HepG2 (cell line): Measurements from ENCODE around the gene INF2. TPM values are rescaled to one million over a fixed set of nuclear protein-coding genes. Genes with fewer than 3 reads are reported as not detected.

Source experiments
- CEBPB ChIP-seq: IDR thresholded peaks from 2 replicates; pipeline ENCODE4 v1.6.1; 2011; ENCODE audit warnings: low read depth, low read length, improper control_type of control experiment, borderline replicate concordance
- JUND ChIP-seq: sonication (generic); formaldehyde crosslinking; IDR thresholded peaks from 2 replicates; pipeline ENCODE4 v1.8.0; 2022; ENCODE audit warnings: mild to moderate bottlenecking, missing genetic modification reagents
- MAZ ChIP-seq, 2 experiments: sonication (generic) in 1 of 2; formaldehyde crosslinking in 1 of 2; IDR thresholded peaks; 2 replicates each; pipeline versions ENCODE4 v1.5.0 to v1.6.1; 2012 to 2020; ENCODE audit warnings: low read depth in 2 of 2, mild to moderate bottlenecking in 2 of 2, borderline replicate concordance in 1 of 2, improper control_type of control experiment in 1 of 2, low read length in 1 of 2, missing genetic modification reagents in 1 of 2, moderate library complexity in 1 of 2
- NR2F2 ChIP-seq: IDR thresholded peaks from 2 replicates; pipeline ENCODE4 v1.6.1; 2012; ENCODE audit warnings: low read depth, inconsistent platforms, borderline replicate concordance
- PHF5A ChIP-seq: IDR thresholded peaks from one replicate; pipeline ENCODE4 v1.6.1; 2018; ENCODE audit warnings: low read depth, missing genetic modification reagents; ENCODE audit not compliant: unreplicated experiment
- REXO4 ChIP-seq: sonication (generic); formaldehyde crosslinking; IDR thresholded peaks from 2 replicates; pipeline ENCODE4 v1.8.0; 2022; ENCODE audit warnings: missing genetic modification reagents, mild to moderate bottlenecking, borderline replicate concordance
- SRSF4 ChIP-seq: fragments of 200-400 bp; formaldehyde crosslinking; IDR thresholded peaks from one replicate; pipeline ENCODE4 v1.6.1; 2018; ENCODE audit warnings: mild to moderate bottlenecking, low read depth, low read length, moderate library complexity; ENCODE audit not compliant: poor library complexity, severe bottlenecking
- THAP11 ChIP-seq: IDR thresholded peaks from 2 replicates; pipeline ENCODE4 v1.6.1; 2016; ENCODE audit warnings: missing biosample characterization, missing genetic modification reagents
- U2AF1 ChIP-seq: fragments of 200-400 bp; formaldehyde crosslinking; optimal IDR thresholded peaks from 2 replicates; pipeline ENCODE3; 2017; ENCODE audit warnings: mild to moderate bottlenecking, low read depth, low read length
- ZNF326 ChIP-seq: sonication (generic); formaldehyde crosslinking; IDR thresholded peaks from 2 replicates; pipeline ENCODE4 v1.4.0; 2020; ENCODE audit warnings: missing genetic modification reagents, borderline replicate concordance
- ZNF441 ChIP-seq: sonication (generic); formaldehyde crosslinking; IDR thresholded peaks from 2 replicates; pipeline ENCODE4 v1.7.0; 2021; ENCODE audit warnings: missing genetic modification reagents, borderline replicate concordance
- ZNF598 ChIP-seq: sonication (generic); formaldehyde crosslinking; IDR thresholded peaks from 2 replicates; pipeline ENCODE4 v1.5.1; 2020; ENCODE audit warnings: mild to moderate bottlenecking, missing genetic modification reagents, borderline replicate concordance
- ZNF761 ChIP-seq: sonication (generic); formaldehyde crosslinking; conservative IDR thresholded peaks from 2 replicates; pipeline ENCODE4 v1.4.0; 2020; ENCODE audit warnings: mild to moderate bottlenecking, missing genetic modification reagents
- ZNF776 ChIP-seq: sonication (generic); formaldehyde crosslinking; IDR thresholded peaks from 2 replicates; pipeline ENCODE4 v1.4.0; 2020; ENCODE audit warnings: mild to moderate bottlenecking, missing genetic modification reagents
- ZSCAN25 ChIP-seq: sonication (generic); formaldehyde crosslinking; IDR thresholded peaks from 2 replicates; pipeline ENCODE4 v1.8.0; 2022; ENCODE audit warnings: mild to moderate bottlenecking, missing genetic modification reagents
- polyA plus RNA-seq, 8 experiments: library from polyadenylated mRNA; depleted of rRNA in 3 of 8; stranded (reverse) in 7 of 8; unstranded in 1 of 8; fragments of >200 nt; fragmentation: Illumina TruSeq in 4 of 8; extraction: Trizol in 4 of 8; gene quantifications; 2 replicates each; pipeline versions ENCODE4 v1.2.1 to v1.2.3, GENCODE V29; 2011 to 2016; ENCODE audit warnings: low read depth in 4 of 8, missing spikeins in 1 of 8, mixed read lengths in 1 of 8; ENCODE audit not compliant: insufficient read depth in 1 of 8
- total RNA-seq, 5 experiments: library from RNA; depleted of rRNA; stranded (reverse); fragments of >200 nt; fragmentation: Illumina TruSeq; extraction: Trizol; gene quantifications; 2 replicates each; pipeline ENCODE4 v1.2.3, GENCODE V29; 2016; ENCODE audit warnings: low read depth in 1 of 5
- TF ChIP-seq, protein P1 (sequence below): sonication (generic); formaldehyde crosslinking; IDR thresholded peaks from 2 replicates; pipeline ENCODE4 v1.4.0; 2020; ENCODE audit warnings: missing genetic modification reagents, mild to moderate bottlenecking, borderline replicate concordance
- TF ChIP-seq, protein P2 (sequence below): sonication (generic); formaldehyde crosslinking; IDR thresholded peaks from 2 replicates; pipeline ENCODE4 v1.4.0; 2020; ENCODE audit warnings: mild to moderate bottlenecking, missing genetic modification reagents, borderline replicate concordance
- TF ChIP-seq, protein P3 (sequence below): sonication (generic); formaldehyde crosslinking; IDR thresholded peaks from 2 replicates; pipeline ENCODE4 v1.4.0; 2020; ENCODE audit warnings: missing genetic modification reagents

INF2 gene
- total and polyA plus RNA-seq, 2 of the 13 experiments (the other 11 are each of a cell fraction or from before 2014, with no cell fraction given) = 16.4 to 26.4 TPM

DNA sequence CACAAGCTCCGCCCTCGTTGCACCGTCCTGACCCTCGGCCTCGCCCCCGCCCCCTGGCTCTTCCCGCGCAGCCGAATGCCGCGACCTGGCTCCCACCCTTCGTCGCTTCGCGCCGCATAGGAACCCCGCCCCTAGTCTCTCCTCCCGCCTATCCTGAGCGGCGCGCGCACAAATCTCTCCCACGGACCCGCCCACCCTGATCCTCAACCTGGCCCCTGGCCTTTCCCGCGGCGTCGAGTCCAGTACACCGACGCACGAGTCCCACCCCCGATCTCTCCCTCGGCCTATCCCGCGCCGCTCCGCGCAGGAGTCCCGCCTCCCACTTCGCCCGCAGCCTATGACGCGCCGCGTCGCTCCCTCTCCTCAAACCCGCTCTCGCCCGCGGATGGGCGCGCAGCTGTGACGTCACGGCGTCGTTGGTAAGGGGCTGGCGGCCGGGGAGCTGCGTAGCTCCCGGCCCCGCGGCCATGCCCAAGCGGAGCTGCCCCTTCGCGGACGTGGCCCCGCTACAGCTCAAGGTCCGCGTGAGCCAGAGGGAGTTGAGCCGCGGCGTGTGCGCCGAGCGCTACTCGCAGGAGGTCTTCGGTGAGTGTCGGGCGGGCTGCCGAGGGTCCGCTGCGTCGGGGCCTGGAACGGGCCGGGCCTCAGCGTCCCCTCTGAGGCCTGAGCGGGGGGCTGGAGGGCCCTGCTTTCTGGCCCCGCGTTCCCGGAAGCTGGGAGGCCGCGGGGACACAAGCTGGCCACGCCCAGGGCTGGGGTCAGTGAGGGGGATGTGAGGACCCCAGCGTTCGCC lies 63.5 kb downstream of the INF2 start, which contains the start of gene SIVA1 (continued):
- TF ChIP-seq, protein P1, sequence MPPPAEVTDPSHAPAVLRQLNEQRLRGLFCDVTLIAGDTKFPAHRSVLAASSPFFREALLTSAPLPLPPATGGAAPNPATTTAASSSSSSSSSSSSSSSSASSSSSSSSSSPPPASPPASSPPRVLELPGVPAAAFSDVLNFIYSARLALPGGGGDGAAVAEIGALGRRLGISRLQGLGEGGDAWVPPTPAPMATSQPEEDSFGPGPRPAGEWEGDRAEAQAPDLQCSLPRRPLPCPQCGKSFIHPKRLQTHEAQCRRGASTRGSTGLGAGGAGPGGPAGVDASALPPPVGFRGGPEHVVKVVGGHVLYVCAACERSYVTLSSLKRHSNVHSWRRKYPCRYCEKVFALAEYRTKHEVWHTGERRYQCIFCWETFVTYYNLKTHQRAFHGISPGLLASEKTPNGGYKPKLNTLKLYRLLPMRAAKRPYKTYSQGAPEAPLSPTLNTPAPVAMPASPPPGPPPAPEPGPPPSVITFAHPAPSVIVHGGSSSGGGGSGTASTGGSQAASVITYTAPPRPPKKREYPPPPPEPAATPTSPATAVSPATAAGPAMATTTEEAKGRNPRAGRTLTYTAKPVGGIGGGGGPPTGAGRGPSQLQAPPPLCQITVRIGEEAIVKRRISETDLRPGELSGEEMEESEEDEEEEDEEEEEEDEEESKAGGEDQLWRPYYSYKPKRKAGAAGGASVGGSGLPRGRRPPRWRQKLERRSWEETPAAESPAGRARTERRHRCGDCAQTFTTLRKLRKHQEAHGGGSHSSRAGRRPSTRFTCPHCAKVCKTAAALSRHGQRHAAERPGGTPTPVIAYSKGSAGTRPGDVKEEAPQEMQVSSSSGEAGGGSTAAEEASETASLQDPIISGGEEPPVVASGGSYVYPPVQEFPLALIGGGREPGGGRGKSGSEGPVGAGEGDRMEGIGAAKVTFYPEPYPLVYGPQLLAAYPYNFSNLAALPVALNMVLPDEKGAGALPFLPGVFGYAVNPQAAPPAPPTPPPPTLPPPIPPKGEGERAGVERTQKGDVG (CRISPR knock-in tag) = no peak
- TF ChIP-seq NR2F2 (no peak; the same call in 1 of the 2 replicates), PHF5A (CRISPR knock-in tag) (peak; percentile 43), ZSCAN25 (CRISPR knock-in tag) (peak; percentile 68), MAZ (IDR thresholded peaks at IDR 0.05; ENCODE audit: borderline replicate concordance, low read depth, low read length) (peak; percentile 74), MAZ (CRISPR knock-in tag; IDR thresholded peaks at IDR 0.05; ENCODE audit: low read depth) (peak; percentile 76; the same call in 1 of the 2 replicates), ZNF598 (CRISPR knock-in tag) (peak; percentile 60; the same call in 1 of the 2 replicates), ZNF326 (CRISPR knock-in tag) (peak; percentile 87), ZNF776 (CRISPR knock-in tag) (peak; percentile 85), JUND (CRISPR knock-in tag) (no peak), ZNF441 (CRISPR knock-in tag) (no peak), THAP11 (CRISPR knock-in tag) (peak; percentile 89), ZNF761 (CRISPR knock-in tag) (peak; percentile 63), SRSF4 (no peak), CEBPB (no peak), REXO4 (CRISPR knock-in tag) (no peak), U2AF1 (peak; percentile 42)
- TF ChIP-seq, protein P2, sequence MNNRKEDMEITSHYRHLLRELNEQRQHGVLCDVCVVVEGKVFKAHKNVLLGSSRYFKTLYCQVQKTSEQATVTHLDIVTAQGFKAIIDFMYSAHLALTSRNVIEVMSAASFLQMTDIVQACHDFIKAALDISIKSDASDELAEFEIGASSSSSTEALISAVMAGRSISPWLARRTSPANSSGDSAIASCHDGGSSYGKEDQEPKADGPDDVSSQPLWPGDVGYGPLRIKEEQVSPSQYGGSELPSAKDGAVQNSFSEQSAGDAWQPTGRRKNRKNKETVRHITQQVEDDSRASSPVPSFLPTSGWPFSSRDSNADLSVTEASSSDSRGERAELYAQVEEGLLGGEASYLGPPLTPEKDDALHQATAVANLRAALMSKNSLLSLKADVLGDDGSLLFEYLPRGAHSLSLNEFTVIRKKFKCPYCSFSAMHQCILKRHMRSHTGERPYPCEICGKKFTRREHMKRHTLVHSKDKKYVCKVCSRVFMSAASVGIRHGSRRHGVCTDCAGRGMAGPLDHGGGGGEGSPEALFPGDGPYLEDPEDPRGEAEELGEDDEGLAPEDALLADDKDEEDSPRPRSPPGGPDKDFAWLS (CRISPR knock-in tag) = 0 out of 2 replicates have a peak, but pooled peaks have one; percentile 79
- TF ChIP-seq, protein P3, sequence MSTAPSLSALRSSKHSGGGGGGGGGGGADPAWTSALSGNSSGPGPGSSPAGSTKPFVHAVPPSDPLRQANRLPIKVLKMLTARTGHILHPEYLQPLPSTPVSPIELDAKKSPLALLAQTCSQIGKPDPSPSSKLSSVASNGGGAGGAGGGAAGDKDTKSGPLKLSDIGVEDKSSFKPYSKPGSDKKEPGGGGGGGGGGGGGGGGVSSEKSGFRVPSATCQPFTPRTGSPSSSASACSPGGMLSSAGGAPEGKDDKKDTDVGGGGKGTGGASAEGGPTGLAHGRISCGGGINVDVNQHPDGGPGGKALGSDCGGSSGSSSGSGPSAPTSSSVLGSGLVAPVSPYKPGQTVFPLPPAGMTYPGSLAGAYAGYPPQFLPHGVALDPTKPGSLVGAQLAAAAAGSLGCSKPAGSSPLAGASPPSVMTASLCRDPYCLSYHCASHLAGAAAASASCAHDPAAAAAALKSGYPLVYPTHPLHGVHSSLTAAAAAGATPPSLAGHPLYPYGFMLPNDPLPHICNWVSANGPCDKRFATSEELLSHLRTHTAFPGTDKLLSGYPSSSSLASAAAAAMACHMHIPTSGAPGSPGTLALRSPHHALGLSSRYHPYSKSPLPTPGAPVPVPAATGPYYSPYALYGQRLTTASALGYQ (CRISPR knock-in tag) = peak; percentile 43
